Vagina (tissue), 2 donors: ENCODE measurements around the gene IRX4. TPM values are rescaled to one million over a fixed set of nuclear protein-coding genes. Genes with fewer than 3 reads are reported as not detected.

Experiments
- DNase-seq, 2 donors: peaks; one replicate each; pipeline ENCODE4 v3.0.0-alpha.2; 2017; ENCODE audit errors: extremely low spot score in 2 of 2
- H3K27ac ChIP-seq: fragments of 200-600 bp; sonication (generic); one replicate; pipeline ENCODE4 v1.5.1; 2019
- H3K27me3 ChIP-seq: fragments of 200-600 bp; sonication (generic); one replicate; pipeline ENCODE4 v1.5.1; 2019
- H3K36me3 ChIP-seq, 2 donors: fragments of 200-600 bp; sonication (generic); one replicate each; pipeline ENCODE4 v1.5.1; 2017 to 2019
- H3K4me1 ChIP-seq: fragments of 200-600 bp; sonication (generic); one replicate; pipeline ENCODE4 v1.5.1; 2019
- H3K4me3 ChIP-seq, 2 donors: fragments of 200-600 bp; sonication (generic); 1 replicate in 1 of 2; 2 replicates in 1 of 2; pipeline ENCODE4 v1.5.1; 2016 to 2019
- H3K9me3 ChIP-seq: fragments of 200-600 bp; sonication (generic); one replicate; pipeline ENCODE4 v1.5.1; 2019
- CTCF ChIP-seq, 3 experiments: fragments of 450-650 bp in 2 of 3; fragments of 200-600 bp in 1 of 3; sonication (generic) in 1 of 3; IDR thresholded peaks; one replicate each; pipeline ENCODE4 v1.5.1; 2017 to 2019; ENCODE audit warnings: antibody characterized with exemption in 3 of 3, mild to moderate bottlenecking in 2 of 3, moderate library complexity in 2 of 3
- POLR2A ChIP-seq, 2 donors: fragments of 450-650 bp; IDR thresholded peaks; one replicate each; pipeline ENCODE4 v1.6.1; 2017; ENCODE audit warnings: antibody characterized with exemption in 2 of 2, mild to moderate bottlenecking in 2 of 2, moderate library complexity in 2 of 2
- POLR2AphosphoS5 ChIP-seq, 2 donors: sonication (generic); formaldehyde crosslinking; IDR thresholded peaks; one replicate each; pipeline ENCODE4 v1.9.0; 2017; ENCODE audit warnings: antibody characterized with exemption in 2 of 2, mild to moderate bottlenecking in 2 of 2, low read depth in 1 of 2; ENCODE audit not compliant: insufficient read depth in 1 of 2
- intact Hi-C: fragments of 100-400 bp; cut with DNase I; formaldehyde crosslinking; loops from one replicate; pipeline ENCODE4 v1.15.1; 2023
- total RNA-seq: library from RNA; depleted of rRNA; stranded (reverse); fragments of >200 nt; gene quantifications from one replicate; pipeline ENCODE4 v1.2.3, GENCODE V29; 2016

IRX4 gene
- total RNA-seq, 1 donor from 2014 or later: 26.8 TPM

DNA sequence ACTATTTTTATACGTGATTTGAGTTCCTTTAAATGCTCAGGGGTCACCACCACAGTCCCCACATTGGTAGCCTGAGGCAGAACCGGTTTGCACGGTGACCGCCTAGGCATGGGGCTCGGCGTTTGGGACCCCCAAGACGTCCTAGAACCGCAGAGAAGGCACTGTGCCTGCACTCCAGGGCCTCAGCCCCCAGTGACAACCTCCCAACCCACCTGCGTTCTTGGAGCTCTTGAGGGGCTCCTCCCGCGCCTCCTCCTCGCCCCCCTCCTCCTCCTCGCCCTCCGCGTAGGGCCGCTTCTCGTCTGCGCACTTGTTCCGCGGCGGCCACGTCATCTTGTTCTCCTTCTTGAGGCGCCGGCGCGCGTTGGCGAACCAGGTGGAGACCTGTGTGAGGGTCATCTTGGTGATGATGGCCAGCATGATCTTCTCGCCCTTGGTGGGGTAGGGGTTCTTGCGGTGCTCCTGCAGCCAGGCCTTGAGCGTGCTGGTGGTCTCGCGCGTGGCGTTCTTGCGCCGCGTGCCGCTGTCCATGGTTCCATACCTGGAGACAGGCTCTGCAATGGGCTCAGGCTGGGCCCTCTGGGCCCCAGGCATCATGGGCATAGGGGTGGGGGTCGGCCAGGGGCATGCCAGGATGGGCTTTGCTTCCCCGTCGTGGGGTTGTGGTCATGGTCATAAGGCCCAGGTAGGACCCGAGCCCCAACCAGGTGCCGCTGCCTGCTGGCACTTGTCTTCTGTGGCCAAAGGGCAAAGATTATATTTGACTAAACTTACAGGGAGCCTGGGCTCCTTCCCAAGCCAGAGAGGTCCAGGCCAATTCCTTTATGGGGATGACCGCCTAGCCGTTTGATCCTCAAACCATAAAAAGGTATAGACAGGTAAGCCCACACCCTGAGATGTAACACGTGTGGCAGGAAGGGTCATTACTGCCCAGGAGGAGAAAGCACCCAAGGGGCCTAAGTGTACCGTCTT, 3.1 kb downstream of the IRX4 start:
- Histone ChIP-seq H3K36me3 (no peaks in the 10 kb centered on the region), H3K4me1 (peaks cover 51% of the 10 kb centered on the region), H3K4me3 (no peak overlapping the region), H3K9me3 (no peaks in the 10 kb centered on the region), H3K27me3 (peaks cover 24% of the 10 kb centered on the region), H3K27ac (no peak overlapping the region)
- TF ChIP-seq CTCF (IDR thresholded peaks at IDR 0.05) (no peak), POLR2AphosphoS5 (IDR thresholded peaks at IDR 0.05; ENCODE audit: insufficient read depth in 1 of 2, low read depth in 1 of 2) (no peak), POLR2A (IDR thresholded peaks at IDR 0.05) (no peak)
- DNase-seq: no peak
- intact Hi-C loops: no loop called here

GRCh38 chr5:1878050-1878849, 4.5 kb downstream of the IRX4 start:
- Histone ChIP-seq H3K4me3 (no peak overlapping the region), H3K9me3 (no peaks in the 10 kb centered on the region), H3K4me1 (peaks cover 40% of the 10 kb centered on the region), H3K27ac (no peak overlapping the region), H3K36me3 (no peaks in the 10 kb centered on the region), H3K27me3 (peaks cover 24% of the 10 kb centered on the region)
- DNase-seq: no peak
- intact Hi-C loops: no loop called here
- TF ChIP-seq CTCF (IDR thresholded peaks at IDR 0.05) (no peak), POLR2AphosphoS5 (IDR thresholded peaks at IDR 0.05; ENCODE audit: insufficient read depth in 1 of 2, low read depth in 1 of 2) (no peak), POLR2A (IDR thresholded peaks at IDR 0.05) (no peak)

- TF ChIP-seq CTCF (IDR thresholded peaks at IDR 0.05): no peak
- no peak for TF ChIP-seq POLR2A (IDR thresholded peaks at IDR 0.05)
- no peak for TF ChIP-seq POLR2AphosphoS5 (IDR thresholded peaks at IDR 0.05; ENCODE audit: insufficient read depth in 1 of 2, low read depth in 1 of 2)
- Histone ChIP-seq H3K27me3 (peaks cover 24% of the 10 kb centered on the region), H3K27ac (no peak overlapping the region), H3K36me3 (no peaks in the 10 kb centered on the region), H3K4me3 (no peak overlapping the region), H3K4me1 (peaks cover 31% of the 10 kb centered on the region), H3K9me3 (no peaks in the 10 kb centered on the region)
- DNase-seq: no peak
- intact Hi-C loops: no loop called here
Observed at GRCh38 chr5:1877103-1878049, 5.3 kb downstream of the IRX4 start.

GRCh38 chr5:1876660-1877064, 6.1 kb downstream of the IRX4 start:
- no peaks in the 10 kb centered on the region for H3K36me3 ChIP-seq
- H3K9me3 ChIP-seq: no peaks in the 10 kb centered on the region
- intact Hi-C loops: no loop called here
- no peak overlapping the region for H3K27ac ChIP-seq
- no peak for DNase-seq
- H3K27me3 ChIP-seq: peaks cover 24% of the 10 kb centered on the region
- H3K4me1 ChIP-seq: peaks cover 24% of the 10 kb centered on the region
- TF ChIP-seq POLR2A (IDR thresholded peaks at IDR 0.05): no peak
- no peak for TF ChIP-seq CTCF (IDR thresholded peaks at IDR 0.05)
- TF ChIP-seq POLR2AphosphoS5 (IDR thresholded peaks at IDR 0.05; ENCODE audit: insufficient read depth in 1 of 2, low read depth in 1 of 2): no peak
- H3K4me3 ChIP-seq: peak overlapping the region in 1 of 2 donors; percentile 26
